Uterus (tissue), 4 donors: ENCODE data around the gene KRTAP10-5. TPM values are rescaled to one million over a fixed set of nuclear protein-coding genes. Genes with fewer than 3 reads are reported as not detected.
"Not testable (repeated sequence)": the region's sequence is repeated elsewhere in the genome, so short reads cannot be mapped to it uniquely, and the experiment has no call there.

Experiments
- DNase-seq, 2 donors: peaks; one replicate each; pipeline ENCODE4 v3.0.0-alpha.2; 2019 to 2020
- H3K27ac ChIP-seq, 2 donors: fragments of 200-600 bp; sonication (generic); 1 replicate in 1 of 2; 2 replicates in 1 of 2; pipeline ENCODE4 v1.5.1; 2016 to 2018
- H3K27me3 ChIP-seq, 2 donors: fragments of 200-600 bp; sonication (generic); one replicate each; pipeline ENCODE4 v1.5.1; 2018 to 2019; ENCODE audit warnings: control low read depth in 1 of 2
- H3K36me3 ChIP-seq, 2 donors: fragments of 200-600 bp; sonication (generic); one replicate each; pipeline ENCODE4 v1.5.1; 2019; ENCODE audit warnings: control low read depth in 1 of 2
- H3K4me1 ChIP-seq, 2 donors: fragments of 200-600 bp; sonication (generic); one replicate each; pipeline ENCODE4 v1.5.1; 2018 to 2019; ENCODE audit warnings: control low read depth in 1 of 2
- H3K4me3 ChIP-seq, 2 donors: fragments of 200-600 bp; sonication (generic); 1 replicate in 1 of 2; 2 replicates in 1 of 2; pipeline ENCODE4 v1.5.1; 2018 to 2019; ENCODE audit warnings: mild to moderate bottlenecking in 1 of 2
- H3K9me3 ChIP-seq, 2 donors: fragments of 200-600 bp; sonication (generic); one replicate each; pipeline ENCODE4 v1.5.1; 2019; ENCODE audit warnings: control low read depth in 1 of 2
- POLR2A ChIP-seq, 2 donors: fragments of 450-650 bp; IDR thresholded peaks; one replicate each; pipeline ENCODE4 v1.6.1; 2016; ENCODE audit warnings: antibody characterized with exemption in 2 of 2, mild to moderate bottlenecking in 1 of 2, moderate library complexity in 1 of 2
- intact Hi-C: fragments of 100-400 bp; cut with DNase I; formaldehyde crosslinking; loops from one replicate; pipeline ENCODE4 v1.15.1; 2023; ENCODE audit warnings: low total_unique reads
- total RNA-seq, 4 donors: library from RNA; depleted of rRNA in 3 of 4; stranded (reverse); fragments of >200 nt in 3 of 4; gene quantifications; one replicate each; pipeline versions ENCODE4 v1.1.0 to v1.2.4, GENCODE V29; 2014 to 2023
- TF ChIP-seq, protein P1 (sequence below), 4 experiments: fragments of 200-600 bp in 2 of 4; fragments of 450-650 bp in 2 of 4; sonication (generic) in 2 of 4; IDR thresholded peaks; one replicate each; pipeline ENCODE4 v1.5.1; 2016 to 2019; ENCODE audit warnings: antibody characterized with exemption in 4 of 4, mild to moderate bottlenecking in 2 of 4, moderate library complexity in 1 of 4
- donor health status: DM: yes; HTN: yes; CAD: no.

Gene KRTAP10-5
- total RNA-seq, 4 donors from 2014 or later: not detected

DNA sequence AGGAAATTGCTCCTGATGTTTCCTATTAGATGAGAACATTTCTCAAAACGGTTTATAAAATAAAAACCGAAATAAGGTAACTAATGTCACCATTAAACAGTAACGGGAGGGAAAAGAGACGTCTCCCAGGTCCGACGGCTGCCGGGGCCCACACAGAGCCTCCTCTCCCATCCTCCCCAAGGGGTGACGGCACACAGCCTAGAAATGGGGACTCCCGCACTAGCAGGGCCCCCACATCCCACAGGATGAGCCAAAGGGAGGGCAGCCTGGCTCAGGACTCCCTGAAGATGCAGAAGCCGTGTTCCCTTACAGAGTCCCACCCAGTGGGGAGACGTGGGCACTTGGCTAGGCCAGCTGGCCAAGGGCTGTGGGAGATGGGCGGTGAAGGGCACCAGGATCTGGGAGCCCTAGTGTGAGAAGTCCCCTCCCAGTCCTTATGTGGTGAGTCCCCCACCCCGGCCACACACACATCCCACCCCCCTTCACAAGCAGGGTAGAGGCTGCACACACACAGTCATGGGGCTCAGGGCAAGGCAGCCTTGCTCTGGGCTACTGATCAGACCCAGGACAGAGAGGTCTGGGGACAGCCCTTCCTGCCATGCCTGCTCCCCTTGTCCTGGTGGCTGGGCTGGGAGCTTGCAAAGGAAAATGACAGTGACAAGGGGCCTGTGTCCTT, 25.1 kb downstream of the KRTAP10-5 start:
- intact Hi-C loops: no loop called here
- TF ChIP-seq POLR2A (IDR thresholded peaks at IDR 0.05): no peak
- TF ChIP-seq, protein P1, sequence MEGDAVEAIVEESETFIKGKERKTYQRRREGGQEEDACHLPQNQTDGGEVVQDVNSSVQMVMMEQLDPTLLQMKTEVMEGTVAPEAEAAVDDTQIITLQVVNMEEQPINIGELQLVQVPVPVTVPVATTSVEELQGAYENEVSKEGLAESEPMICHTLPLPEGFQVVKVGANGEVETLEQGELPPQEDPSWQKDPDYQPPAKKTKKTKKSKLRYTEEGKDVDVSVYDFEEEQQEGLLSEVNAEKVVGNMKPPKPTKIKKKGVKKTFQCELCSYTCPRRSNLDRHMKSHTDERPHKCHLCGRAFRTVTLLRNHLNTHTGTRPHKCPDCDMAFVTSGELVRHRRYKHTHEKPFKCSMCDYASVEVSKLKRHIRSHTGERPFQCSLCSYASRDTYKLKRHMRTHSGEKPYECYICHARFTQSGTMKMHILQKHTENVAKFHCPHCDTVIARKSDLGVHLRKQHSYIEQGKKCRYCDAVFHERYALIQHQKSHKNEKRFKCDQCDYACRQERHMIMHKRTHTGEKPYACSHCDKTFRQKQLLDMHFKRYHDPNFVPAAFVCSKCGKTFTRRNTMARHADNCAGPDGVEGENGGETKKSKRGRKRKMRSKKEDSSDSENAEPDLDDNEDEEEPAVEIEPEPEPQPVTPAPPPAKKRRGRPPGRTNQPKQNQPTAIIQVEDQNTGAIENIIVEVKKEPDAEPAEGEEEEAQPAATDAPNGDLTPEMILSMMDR (IDR thresholded peaks at IDR 0.05): no peak
- no peak for DNase-seq

DNA sequence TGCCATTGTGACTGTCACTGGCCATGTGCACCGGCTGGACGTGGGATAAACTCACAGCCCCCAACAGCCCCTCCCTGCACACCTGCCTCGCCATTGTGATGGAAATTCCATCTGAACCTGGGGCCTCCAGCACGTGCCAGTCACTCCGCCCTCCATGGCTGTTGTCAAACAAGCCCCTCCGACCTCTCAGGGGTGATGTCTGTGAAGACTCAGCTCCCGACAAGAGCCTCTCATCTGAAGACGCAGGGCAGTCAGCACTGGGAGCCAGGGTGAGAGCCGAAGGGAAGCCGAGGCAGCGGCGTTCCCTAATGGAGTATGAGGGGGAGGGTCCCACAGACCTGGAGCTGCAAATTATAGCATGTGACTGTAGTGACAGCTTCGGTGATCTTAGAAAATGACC, 27.7 kb downstream of the KRTAP10-5 start:
- H3K4me1 ChIP-seq: no peaks in the 10 kb centered on the region
- H3K36me3 ChIP-seq: no peaks in the 10 kb centered on the region
- no peak for TF ChIP-seq POLR2A (IDR thresholded peaks at IDR 0.05)
- TF ChIP-seq, protein P1 (IDR thresholded peaks at IDR 0.05): no peak
- H3K4me3 ChIP-seq: no peak overlapping the region
- no peaks in the 10 kb centered on the region for H3K9me3 ChIP-seq
- intact Hi-C loops: no loop called here
- H3K27ac ChIP-seq: no peak overlapping the region
- no peak for DNase-seq
- H3K27me3 ChIP-seq: no peaks in the 10 kb centered on the region

More for the DNA sequence above, 25.1 kb downstream of the KRTAP10-5 start:
- no peaks in the 10 kb centered on the region for H3K4me1 ChIP-seq
- no peaks in the 10 kb centered on the region for H3K27me3 ChIP-seq
- no peaks in the 10 kb centered on the region for H3K36me3 ChIP-seq
- no peak overlapping the region for H3K27ac ChIP-seq
- H3K4me3 ChIP-seq: no peak overlapping the region
- H3K9me3 ChIP-seq: no peaks in the 10 kb centered on the region

DNA sequence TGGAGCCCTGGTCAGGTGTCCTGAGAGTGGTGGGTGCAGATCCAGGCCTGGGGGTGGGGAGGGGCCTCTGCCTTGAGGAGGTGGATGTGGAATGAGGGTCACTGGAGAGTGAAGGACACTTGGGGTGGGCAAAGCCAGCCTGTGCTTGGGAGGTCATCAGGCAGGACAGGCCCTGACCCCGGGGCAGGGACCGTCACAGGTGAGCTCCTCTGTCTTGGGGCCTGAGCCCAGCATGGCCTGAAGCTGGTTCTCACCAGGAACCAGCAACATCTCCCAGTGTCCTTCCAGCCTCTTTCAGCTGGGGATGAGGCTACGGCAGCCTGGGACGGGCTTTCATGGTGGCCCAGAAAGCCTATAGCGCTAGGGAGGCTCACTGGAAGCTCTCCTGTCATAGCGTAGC, 28.3 kb downstream of the KRTAP10-5 start:
- TF ChIP-seq, protein P1 (IDR thresholded peaks at IDR 0.05): no peak
- no peak for TF ChIP-seq POLR2A (IDR thresholded peaks at IDR 0.05)
- intact Hi-C loops: no loop called here
- Histone ChIP-seq H3K4me3 (no peak overlapping the region), H3K27me3 (no peaks in the 10 kb centered on the region), H3K27ac (no peak overlapping the region), H3K4me1 (no peaks in the 10 kb centered on the region), H3K9me3 (no peaks in the 10 kb centered on the region), H3K36me3 (no peaks in the 10 kb centered on the region)
- no peak for DNase-seq

DNA sequence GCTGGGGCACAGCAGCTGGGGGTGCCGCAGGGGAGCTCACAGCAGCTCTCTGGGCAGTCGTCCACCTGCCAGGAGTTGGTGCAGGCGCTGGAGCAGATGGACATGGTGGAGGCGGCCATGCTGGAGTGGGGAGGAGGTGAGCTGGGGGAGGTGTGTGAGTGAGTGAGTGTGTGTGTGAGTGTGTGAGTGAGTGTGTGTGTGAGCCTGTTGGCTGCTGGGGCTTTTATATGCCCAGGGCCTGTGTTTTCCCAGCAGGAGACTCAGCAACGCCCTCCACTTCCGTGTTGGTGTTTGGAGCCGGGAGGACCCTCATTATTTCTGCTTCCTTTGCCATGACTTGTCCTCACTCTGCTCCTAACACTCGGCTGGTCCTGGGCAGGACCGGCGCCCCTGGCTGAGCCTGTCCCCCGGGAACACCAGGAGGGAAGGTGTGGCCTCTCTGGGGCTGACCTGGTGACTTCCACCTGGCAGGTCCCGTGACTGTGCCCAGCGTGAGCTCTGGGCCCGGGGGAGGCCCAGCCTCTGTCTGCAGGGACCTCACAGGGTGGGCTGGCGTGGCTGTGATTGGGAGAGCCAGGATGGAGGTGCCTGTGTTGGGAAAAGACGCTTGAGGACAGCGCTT, 29.0 kb downstream of the KRTAP10-5 start, which contains the start of gene KRTAP10-2:
TSS of gene KRTAP10-2 (minus strand) at position 166 of the 622 bp plus-strand sequence. CDS start at position 119, 47 bp downstream.
- Histone ChIP-seq H3K36me3 (no peaks in the 10 kb centered on the region), H3K27me3 (no peaks in the 10 kb centered on the region), H3K4me3 (no peak within 1 kb of the TSS), H3K27ac (no peak within 1 kb of the TSS), H3K4me1 (no peaks in the 10 kb centered on the region), H3K9me3 (peaks cover 0 to 1% of the 10 kb centered on the region in 2 donors)
- no peak for DNase-seq
- intact Hi-C loops: no loop called here
- TF ChIP-seq, protein P1 (IDR thresholded peaks at IDR 0.05): no peak
- no peak for TF ChIP-seq POLR2A (IDR thresholded peaks at IDR 0.05)

DNA sequence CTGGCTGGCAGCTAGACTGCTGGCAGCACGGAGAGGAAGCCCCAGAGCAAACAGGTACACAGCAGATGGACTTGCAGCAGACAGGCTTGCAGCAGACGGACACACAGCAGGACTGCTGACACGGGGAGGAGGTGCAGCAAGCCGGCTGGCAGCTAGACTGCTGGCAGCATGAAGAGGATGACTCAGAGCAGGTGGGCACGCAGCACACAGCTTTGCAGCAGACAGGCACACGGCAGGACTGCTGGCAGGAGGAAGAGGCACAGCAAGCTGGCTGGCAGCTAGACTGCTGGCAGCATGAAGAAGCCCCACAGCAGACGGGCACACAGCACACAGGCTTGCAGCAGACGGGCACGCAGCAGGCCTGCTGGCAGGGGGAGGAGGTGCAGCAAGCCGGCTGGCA, 29.6 kb downstream of the KRTAP10-5 start:
- Histone ChIP-seq H3K27ac (no peak overlapping the region), H3K4me1 (no peaks in the 10 kb centered on the region), H3K27me3 (no peaks in the 10 kb centered on the region), H3K4me3 (no peak overlapping the region), H3K36me3 (no peaks in the 10 kb centered on the region), H3K9me3 (peaks cover 0 to 5% of the 10 kb centered on the region in 2 donors)
- no peak for DNase-seq
- TF ChIP-seq POLR2A (IDR thresholded peaks at IDR 0.05): no peak
- TF ChIP-seq, protein P1 (IDR thresholded peaks at IDR 0.05): no peak
- intact Hi-C loops: no loop called here

DNA sequence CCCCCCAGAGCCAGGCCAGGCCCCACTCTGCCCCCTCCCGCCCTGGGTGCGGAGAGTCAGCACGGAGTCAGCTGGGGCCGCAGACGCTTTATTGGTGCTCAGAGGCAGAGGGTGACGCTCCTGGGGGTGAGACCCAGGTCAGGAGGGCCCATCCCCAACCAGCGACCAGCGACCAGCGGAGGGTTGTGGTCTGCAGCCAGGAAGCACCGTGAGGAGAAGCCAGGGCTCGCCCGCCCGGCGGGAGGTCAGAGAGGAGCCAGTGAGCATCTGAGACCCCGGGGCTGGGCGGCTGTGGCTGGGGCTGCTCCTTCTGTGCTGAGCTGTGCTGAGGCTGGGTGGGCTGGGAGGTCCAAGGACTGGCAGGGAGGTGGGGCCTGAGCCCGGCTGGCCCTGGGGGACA, 30.1 kb downstream of the KRTAP10-5 start:
- H3K36me3 ChIP-seq, H3K27ac ChIP-seq, H3K4me3 ChIP-seq, H3K9me3 ChIP-seq, DNase-seq, intact Hi-C loops, H3K27me3 ChIP-seq, H3K4me1 ChIP-seq: not testable (repeated sequence)
